ENCODE data around the gene BRIP1. TPM values are rescaled to one million over a fixed set of nuclear protein-coding genes. Genes with fewer than 3 reads are reported as not detected.

The BRIP1 gene
- total RNA-seq, 1 donor from 2014 or later: 18.9 TPM

GRCh38 chr17:61746248-61746985 is 116.9 kb downstream of the BRIP1 start:
- DNase-seq (ENCODE audit: extremely low spot score, unreplicated experiment): no peak
- Mint-ChIP-seq H3K4me1 (ENCODE audit: unreplicated experiment) (no peaks in the 10 kb centered on the region), H3K27me3 (no peaks in the 10 kb centered on the region), H3K9me3 (peaks cover 11% of the 10 kb centered on the region), H3K27ac (no peak overlapping the region), H3K4me3 (no peak overlapping the region), H3K36me3 (peaks cover 40% of the 10 kb centered on the region)
- TF ChIP-seq, protein P1, sequence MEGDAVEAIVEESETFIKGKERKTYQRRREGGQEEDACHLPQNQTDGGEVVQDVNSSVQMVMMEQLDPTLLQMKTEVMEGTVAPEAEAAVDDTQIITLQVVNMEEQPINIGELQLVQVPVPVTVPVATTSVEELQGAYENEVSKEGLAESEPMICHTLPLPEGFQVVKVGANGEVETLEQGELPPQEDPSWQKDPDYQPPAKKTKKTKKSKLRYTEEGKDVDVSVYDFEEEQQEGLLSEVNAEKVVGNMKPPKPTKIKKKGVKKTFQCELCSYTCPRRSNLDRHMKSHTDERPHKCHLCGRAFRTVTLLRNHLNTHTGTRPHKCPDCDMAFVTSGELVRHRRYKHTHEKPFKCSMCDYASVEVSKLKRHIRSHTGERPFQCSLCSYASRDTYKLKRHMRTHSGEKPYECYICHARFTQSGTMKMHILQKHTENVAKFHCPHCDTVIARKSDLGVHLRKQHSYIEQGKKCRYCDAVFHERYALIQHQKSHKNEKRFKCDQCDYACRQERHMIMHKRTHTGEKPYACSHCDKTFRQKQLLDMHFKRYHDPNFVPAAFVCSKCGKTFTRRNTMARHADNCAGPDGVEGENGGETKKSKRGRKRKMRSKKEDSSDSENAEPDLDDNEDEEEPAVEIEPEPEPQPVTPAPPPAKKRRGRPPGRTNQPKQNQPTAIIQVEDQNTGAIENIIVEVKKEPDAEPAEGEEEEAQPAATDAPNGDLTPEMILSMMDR (conservative IDR thresholded peaks at IDR 0.05): no peak

DNA sequence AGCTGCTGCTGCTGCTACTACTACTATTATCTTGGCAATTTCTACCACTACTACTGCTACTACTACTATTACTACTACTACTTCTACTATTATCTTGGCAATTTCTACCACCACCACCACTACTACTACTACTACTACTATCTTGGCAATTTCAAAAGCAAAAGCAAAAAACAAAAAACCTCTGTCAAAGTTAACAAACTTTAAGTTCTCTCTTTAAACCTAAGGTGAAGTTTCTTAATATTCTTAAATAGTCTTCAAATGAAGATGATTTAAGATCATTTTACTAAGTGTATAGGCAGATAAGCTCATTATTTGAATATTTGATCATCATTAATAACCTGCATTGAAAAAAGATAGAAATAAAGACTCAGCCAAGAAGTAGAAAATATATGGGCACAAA is 118.5 kb downstream of the BRIP1 start:
- no peak overlapping the region for H3K27ac Mint-ChIP-seq
- TF ChIP-seq, protein P1 (conservative IDR thresholded peaks at IDR 0.05): no peak
- peaks cover 45% of the 10 kb centered on the region for H3K36me3 Mint-ChIP-seq
- H3K4me1 Mint-ChIP-seq (ENCODE audit: unreplicated experiment): no peaks in the 10 kb centered on the region
- H3K27me3 Mint-ChIP-seq: no peaks in the 10 kb centered on the region
- H3K9me3 Mint-ChIP-seq: peaks cover 17% of the 10 kb centered on the region
- no peak overlapping the region for H3K4me3 Mint-ChIP-seq
- no peak for DNase-seq (ENCODE audit: extremely low spot score, unreplicated experiment)

DNA sequence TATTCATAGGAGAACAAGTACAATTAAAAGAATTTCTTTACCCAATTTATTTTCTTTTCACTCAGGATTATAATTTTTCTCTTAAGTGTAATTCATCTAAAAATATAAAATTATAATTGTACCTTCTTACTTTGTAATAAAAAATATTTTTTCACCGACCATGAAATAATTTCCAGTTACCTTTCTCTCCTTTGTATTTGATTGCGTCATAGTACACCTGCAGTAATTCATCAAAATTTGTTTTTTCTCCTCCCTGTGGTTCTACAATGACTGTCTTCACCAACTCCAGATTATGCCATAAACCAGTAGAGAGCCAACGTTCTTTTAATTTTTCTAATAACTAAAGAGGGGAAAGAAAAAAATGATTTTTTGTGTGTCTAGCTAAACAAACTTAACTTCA is 119.1 kb downstream of the BRIP1 start:
- H3K4me3 Mint-ChIP-seq: no peak overlapping the region
- peaks cover 17% of the 10 kb centered on the region for H3K9me3 Mint-ChIP-seq
- no peak overlapping the region for H3K27ac Mint-ChIP-seq
- H3K36me3 Mint-ChIP-seq: peaks cover 49% of the 10 kb centered on the region
- no peaks in the 10 kb centered on the region for H3K4me1 Mint-ChIP-seq (ENCODE audit: unreplicated experiment)
- no peaks in the 10 kb centered on the region for H3K27me3 Mint-ChIP-seq
- TF ChIP-seq, protein P1 (conservative IDR thresholded peaks at IDR 0.05): no peak
- DNase-seq (ENCODE audit: extremely low spot score, unreplicated experiment): no peak

GRCh38 chr17:61743766-61744165 is 119.6 kb downstream of the BRIP1 start:
- Mint-ChIP-seq H3K27ac (no peak overlapping the region), H3K4me3 (no peak overlapping the region), H3K4me1 (ENCODE audit: unreplicated experiment) (no peaks in the 10 kb centered on the region), H3K36me3 (peaks cover 53% of the 10 kb centered on the region), H3K27me3 (no peaks in the 10 kb centered on the region), H3K9me3 (peaks cover 17% of the 10 kb centered on the region)
- DNase-seq (ENCODE audit: extremely low spot score, unreplicated experiment): no peak
- TF ChIP-seq, protein P1 (conservative IDR thresholded peaks at IDR 0.05): no peak

- Mint-ChIP-seq H3K4me1 (ENCODE audit: unreplicated experiment) (no peaks in the 10 kb centered on the region), H3K27me3 (no peaks in the 10 kb centered on the region), H3K9me3 (peaks cover 7% of the 10 kb centered on the region), H3K36me3 (peaks cover 43% of the 10 kb centered on the region), H3K27ac (no peak overlapping the region), H3K4me3 (no peak overlapping the region)
- TF ChIP-seq, protein P1 (conservative IDR thresholded peaks at IDR 0.05): no peak
- no peak for DNase-seq (ENCODE audit: extremely low spot score, unreplicated experiment)
Observed at GRCh38 chr17:61739002-61739401, 124.3 kb downstream of the BRIP1 start.
